Osteocyte (in vitro differentiated cells): Measurements from ENCODE around the gene TLR9. TPM values are rescaled to one million over a fixed set of nuclear protein-coding genes. Genes with fewer than 3 reads are reported as not detected.

Experiments
- DNase-seq: peaks from one replicate; pipeline ENCODE4 v3.0.0; 2021; ENCODE audit warnings: mixed read lengths; ENCODE audit not compliant: unreplicated experiment; ENCODE audit errors: extremely low spot score
- H3K27ac Mint-ChIP-seq: one replicate; pipeline ENCODE4 v1.8.0; 2021; ENCODE audit warnings: mild to moderate bottlenecking, mixed read lengths; ENCODE audit not compliant: unreplicated experiment
- H3K27me3 Mint-ChIP-seq: one replicate; pipeline ENCODE4 v1.8.0; 2021; ENCODE audit warnings: mixed read lengths; ENCODE audit not compliant: unreplicated experiment
- H3K36me3 Mint-ChIP-seq: one replicate; pipeline ENCODE4 v1.8.0; 2021; ENCODE audit warnings: mixed read lengths; ENCODE audit not compliant: unreplicated experiment
- H3K4me1 Mint-ChIP-seq: one replicate; pipeline ENCODE4 v1.8.0; 2021; ENCODE audit warnings: mixed read lengths; ENCODE audit not compliant: unreplicated experiment
- H3K4me3 Mint-ChIP-seq: one replicate; pipeline ENCODE4 v1.8.0; 2021; ENCODE audit warnings: mild to moderate bottlenecking, moderate library complexity, mixed read lengths; ENCODE audit not compliant: unreplicated experiment
- H3K9me3 Mint-ChIP-seq: one replicate; pipeline ENCODE4 v1.8.0; 2021; ENCODE audit warnings: mixed read lengths; ENCODE audit not compliant: unreplicated experiment
- microRNA-seq: library from miRNA; unstranded; fragments of <30 nt; microRNA quantifications from one replicate; pipeline ENCODE4 v1.1.0, GENCODE V29; 2020; ENCODE audit not compliant: unreplicated experiment
- total RNA-seq: library from RNA; stranded (reverse); gene quantifications from 2 replicates; pipeline ENCODE4 v1.2.1, GENCODE V29; 2021
- TF ChIP-seq, protein P1 (sequence below): fragments of 200-600 bp; sonication (generic); IDR thresholded peaks from 2 replicates; pipeline ENCODE4 v1.5.0; 2021; ENCODE audit warnings: antibody characterized with exemption, mild to moderate bottlenecking, moderate library complexity

The TLR9 gene
- total RNA-seq, 1 donor from 2014 or later, result not detected

DNA sequence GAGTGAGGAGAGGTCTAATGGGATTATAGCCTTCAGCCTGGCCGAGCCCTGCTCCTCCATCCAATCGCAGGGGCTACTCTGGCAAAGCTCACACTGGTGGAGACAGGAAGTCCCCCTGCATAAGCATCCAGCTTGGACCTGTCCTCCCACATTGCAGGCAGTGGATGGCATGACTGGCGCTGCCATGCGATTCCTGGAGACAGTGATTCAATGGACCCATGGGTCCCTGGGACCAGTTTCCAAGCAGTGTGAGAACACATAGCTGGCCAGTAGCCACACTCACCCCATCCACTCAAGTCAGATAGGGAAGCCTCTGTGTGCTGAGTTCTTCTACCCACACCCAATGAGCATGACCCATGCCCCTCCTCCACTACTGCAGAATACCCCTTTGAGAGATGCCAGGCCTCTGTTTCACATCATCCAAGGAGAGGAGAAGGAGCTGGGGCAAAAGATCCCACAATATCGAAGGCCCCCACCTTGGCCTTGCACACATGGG lies 53.1 kb downstream of the TLR9 start:
- Mint-ChIP-seq H3K4me3 (no peak overlapping the region), H3K36me3 (no peaks in the 10 kb centered on the region)

DNA sequence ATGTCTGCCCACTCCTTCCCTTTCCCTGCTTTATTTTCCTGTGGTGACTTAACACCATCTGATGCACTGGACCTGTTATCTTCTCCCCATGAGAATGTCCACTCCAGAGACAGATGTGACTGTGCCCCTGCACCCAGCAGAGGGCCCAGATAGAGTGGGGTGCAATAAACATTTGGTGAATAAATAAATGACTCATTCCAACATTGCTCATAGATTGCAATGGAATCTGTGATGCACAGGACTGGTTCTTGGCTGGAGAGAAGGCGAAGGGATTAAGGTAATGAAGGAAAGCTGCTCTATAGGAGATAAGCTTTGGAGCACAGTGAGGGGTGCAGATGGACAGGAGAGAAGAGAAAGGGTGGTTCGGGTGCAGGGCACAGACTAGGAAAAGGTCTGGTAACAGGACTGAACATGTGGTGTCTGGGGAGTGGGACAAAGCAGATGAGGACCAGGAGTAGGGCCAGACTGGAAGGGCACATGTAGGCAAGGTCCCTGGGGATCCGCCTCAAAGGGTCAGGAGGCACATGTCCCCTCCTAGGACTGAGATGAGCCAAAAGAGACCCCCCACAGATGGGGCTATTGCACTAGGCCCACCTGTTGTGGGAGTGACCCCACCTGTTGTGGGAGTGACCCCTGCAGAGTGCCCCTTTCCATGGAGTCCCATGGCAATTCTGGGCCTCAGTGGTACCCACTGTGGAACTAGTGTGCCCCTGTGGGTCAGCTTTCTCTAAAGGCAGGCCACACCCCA lies 53.8 kb downstream of the TLR9 start:
- DNase-seq, result no peak
- Mint-ChIP-seq H3K27me3 (peaks cover 5% of the 10 kb centered on the region), H3K9me3 (no peaks in the 10 kb centered on the region), H3K36me3 (no peaks in the 10 kb centered on the region), H3K27ac (no peak overlapping the region), H3K4me1 (peaks cover 6% of the 10 kb centered on the region), H3K4me3 (no peak overlapping the region)
- TF ChIP-seq, protein P1, sequence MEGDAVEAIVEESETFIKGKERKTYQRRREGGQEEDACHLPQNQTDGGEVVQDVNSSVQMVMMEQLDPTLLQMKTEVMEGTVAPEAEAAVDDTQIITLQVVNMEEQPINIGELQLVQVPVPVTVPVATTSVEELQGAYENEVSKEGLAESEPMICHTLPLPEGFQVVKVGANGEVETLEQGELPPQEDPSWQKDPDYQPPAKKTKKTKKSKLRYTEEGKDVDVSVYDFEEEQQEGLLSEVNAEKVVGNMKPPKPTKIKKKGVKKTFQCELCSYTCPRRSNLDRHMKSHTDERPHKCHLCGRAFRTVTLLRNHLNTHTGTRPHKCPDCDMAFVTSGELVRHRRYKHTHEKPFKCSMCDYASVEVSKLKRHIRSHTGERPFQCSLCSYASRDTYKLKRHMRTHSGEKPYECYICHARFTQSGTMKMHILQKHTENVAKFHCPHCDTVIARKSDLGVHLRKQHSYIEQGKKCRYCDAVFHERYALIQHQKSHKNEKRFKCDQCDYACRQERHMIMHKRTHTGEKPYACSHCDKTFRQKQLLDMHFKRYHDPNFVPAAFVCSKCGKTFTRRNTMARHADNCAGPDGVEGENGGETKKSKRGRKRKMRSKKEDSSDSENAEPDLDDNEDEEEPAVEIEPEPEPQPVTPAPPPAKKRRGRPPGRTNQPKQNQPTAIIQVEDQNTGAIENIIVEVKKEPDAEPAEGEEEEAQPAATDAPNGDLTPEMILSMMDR, result no peak

More for the DNA sequence above, 53.1 kb downstream of the TLR9 start:
- H3K27me3 Mint-ChIP-seq, result peaks cover 2% of the 10 kb centered on the region
- no peak for DNase-seq
- no peaks in the 10 kb centered on the region for H3K9me3 Mint-ChIP-seq
- TF ChIP-seq, protein P1, result no peak
- H3K27ac Mint-ChIP-seq, result no peak overlapping the region
- H3K4me1 Mint-ChIP-seq, result peaks cover 13% of the 10 kb centered on the region

Small RNA genes within 50 kb of the gene (microRNA-seq; reads per million reads assigned to microRNA genes)
- gene MIRLET7G, result 28,136 reads per million, percentile 98 among the genes with 10 or more reads in this experiment

Other genes with a start within 250 kb of the TLR9 start
- 31.0 and 40.1 TPM in 2 replicates for gene ACY1, start 242.1 kb downstream of the TLR9 start, total RNA-seq
- 881 and 957 TPM in 2 replicates for gene RPL29, start 229.8 kb downstream of the TLR9 start, total RNA-seq
- 19.4 and 21.2 TPM in 2 replicates for gene DUSP7, start 169.1 kb downstream of the TLR9 start, total RNA-seq
- 4.9 and 5.1 TPM in 2 replicates for gene POC1A, start 71.2 kb downstream of the TLR9 start, total RNA-seq
- 34.8 and 36.2 TPM in 2 replicates for gene ALAS1, start 27.5 kb downstream of the TLR9 start, total RNA-seq
- gene TWF2, start 13.5 kb upstream of the TLR9 start, total RNA-seq, result 55.8 and 58.6 TPM in 2 replicates
- 16.4 and 16.9 TPM in 2 replicates for gene PPM1M, start 20.1 kb upstream of the TLR9 start, total RNA-seq
- gene WDR82, start 53.0 kb upstream of the TLR9 start, total RNA-seq, result 76.7 and 82.1 TPM in 2 replicates
- 11.0 and 11.9 TPM in 2 replicates for gene GLYCTK, start 62.2 kb upstream of the TLR9 start, total RNA-seq
- gene DNAH1, start 90.7 kb upstream of the TLR9 start, total RNA-seq, result 9.4 and 9.7 TPM in 2 replicates
- gene BAP1, start 184.4 kb upstream of the TLR9 start, total RNA-seq, result 108 and 112 TPM in 2 replicates
- 6.5 and 7.8 TPM in 2 replicates for gene PHF7, start 185.0 kb upstream of the TLR9 start, total RNA-seq
- gene SEMA3G, start 219.5 kb upstream of the TLR9 start, total RNA-seq, result not detected in 2 replicates
- 0.60 TPM in 1 of 2 replicates, not detected in the other for gene TNNC1, start 228.4 kb upstream of the TLR9 start, total RNA-seq
- 130 and 138 TPM in 2 replicates for gene NISCH, start 230.0 kb upstream of the TLR9 start, total RNA-seq